HG02885 (cell line): ENCODE data around the gene MYBBP1A.

Source experiments
- ATAC-seq: cut with Tn5 transposase; IDR thresholded peaks from one replicate; pipeline ENCODE4 v1.9.1; 2021; ENCODE audit warnings: mild to moderate bottlenecking; ENCODE audit not compliant: unreplicated experiment, poor library complexity

The MYBBP1A gene

DNA sequence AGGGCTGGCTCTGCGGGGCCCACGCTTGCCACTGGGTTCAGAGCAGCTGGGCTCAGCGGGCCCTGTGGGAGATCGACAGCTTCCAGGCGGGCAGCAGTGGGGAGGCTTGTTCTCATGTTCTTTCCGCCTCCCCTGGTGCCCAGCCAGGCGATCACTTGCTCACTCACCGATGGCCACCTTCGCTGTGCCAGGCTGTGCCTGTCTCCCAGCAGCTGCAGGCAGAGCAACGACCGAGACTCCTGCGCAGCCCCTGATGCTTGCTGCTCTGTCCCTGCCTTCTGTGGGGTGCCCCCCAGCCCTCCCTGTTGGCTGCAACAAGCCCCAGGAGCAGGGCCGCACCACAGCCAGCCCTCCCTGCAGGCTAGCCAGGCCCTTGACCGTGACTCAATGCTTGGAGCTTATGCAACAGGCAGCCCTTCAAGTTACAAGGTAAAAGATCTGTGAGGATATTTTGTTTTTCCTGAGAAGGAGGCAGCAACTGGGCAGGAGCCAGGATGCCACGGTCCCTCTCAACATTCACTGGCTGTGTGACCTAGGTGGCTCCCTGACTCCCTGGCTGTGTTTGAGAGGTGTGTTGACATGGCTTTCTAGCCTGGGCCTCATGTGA is 66.1 kb downstream of the MYBBP1A start:
- ATAC-seq, result no peak
